Measurements from ENCODE around the gene MED12. TPM values are rescaled to one million over a fixed set of nuclear protein-coding genes. Genes with fewer than 3 reads are reported as not detected.
"Not testable (repeated sequence)": the region's sequence is repeated elsewhere in the genome, so short reads cannot be mapped to it uniquely, and the experiment has no call there.

Gene MED12
- total and polyA plus RNA-seq, 2 experiments from 2014 or later = 17.9 to 56.5 TPM

DNA sequence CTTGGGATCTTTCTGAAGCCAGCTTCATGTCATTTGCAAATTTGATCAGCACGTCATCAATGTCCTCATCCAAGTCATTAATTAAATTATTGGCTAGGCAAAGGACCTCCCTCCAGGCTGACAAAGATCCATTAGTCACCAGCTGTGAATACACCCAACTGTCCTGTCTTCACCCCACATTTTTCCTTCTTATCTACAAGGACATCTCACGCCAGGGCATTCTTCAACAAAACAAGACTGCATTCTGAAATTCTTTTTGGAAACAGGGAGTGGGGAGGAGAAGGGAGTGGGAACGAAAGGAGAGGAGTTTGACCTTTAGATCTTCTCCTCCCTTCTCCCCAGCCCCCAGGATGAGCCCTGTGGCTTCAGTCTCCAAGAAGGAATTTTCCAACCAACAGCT is 58.9 kb downstream of the MED12 start:
- TF ChIP-seq, protein P1, sequence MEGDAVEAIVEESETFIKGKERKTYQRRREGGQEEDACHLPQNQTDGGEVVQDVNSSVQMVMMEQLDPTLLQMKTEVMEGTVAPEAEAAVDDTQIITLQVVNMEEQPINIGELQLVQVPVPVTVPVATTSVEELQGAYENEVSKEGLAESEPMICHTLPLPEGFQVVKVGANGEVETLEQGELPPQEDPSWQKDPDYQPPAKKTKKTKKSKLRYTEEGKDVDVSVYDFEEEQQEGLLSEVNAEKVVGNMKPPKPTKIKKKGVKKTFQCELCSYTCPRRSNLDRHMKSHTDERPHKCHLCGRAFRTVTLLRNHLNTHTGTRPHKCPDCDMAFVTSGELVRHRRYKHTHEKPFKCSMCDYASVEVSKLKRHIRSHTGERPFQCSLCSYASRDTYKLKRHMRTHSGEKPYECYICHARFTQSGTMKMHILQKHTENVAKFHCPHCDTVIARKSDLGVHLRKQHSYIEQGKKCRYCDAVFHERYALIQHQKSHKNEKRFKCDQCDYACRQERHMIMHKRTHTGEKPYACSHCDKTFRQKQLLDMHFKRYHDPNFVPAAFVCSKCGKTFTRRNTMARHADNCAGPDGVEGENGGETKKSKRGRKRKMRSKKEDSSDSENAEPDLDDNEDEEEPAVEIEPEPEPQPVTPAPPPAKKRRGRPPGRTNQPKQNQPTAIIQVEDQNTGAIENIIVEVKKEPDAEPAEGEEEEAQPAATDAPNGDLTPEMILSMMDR (IDR thresholded peaks at IDR 0.05; ENCODE audit: low read depth, low read length) = no peak
- Histone ChIP-seq H3K4me3 (no peak overlapping the region), H3K4me1 (ENCODE audit: low read depth) (peaks cover 11% of the 10 kb centered on the region)

DNA sequence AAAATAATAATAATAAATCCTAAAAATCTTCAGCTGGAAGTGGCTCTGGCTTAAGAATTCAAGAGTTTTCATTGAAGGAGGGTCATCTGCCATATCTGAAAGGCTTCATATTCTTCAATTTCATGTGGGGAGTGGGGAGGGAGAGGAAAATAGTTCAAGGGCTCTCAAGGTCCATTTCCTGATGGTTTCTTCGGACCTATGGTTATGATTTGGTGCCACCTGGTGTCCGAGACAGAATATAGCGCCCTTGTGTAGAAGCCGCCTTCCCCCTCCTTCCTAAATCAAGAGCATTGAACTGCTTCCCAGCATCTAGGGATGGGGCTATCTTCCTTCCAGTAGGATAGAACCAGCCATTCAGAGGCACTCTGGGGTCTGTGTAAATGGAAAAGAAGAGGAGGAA is 60.5 kb downstream of the MED12 start:
- no peak overlapping the region for H3K4me3 ChIP-seq
- no peaks in the 10 kb centered on the region for H3K27me3 ChIP-seq
- peak; percentile 67 to 79 for DNase-seq (ENCODE audit: low read depth in 1 of 2, low spot score in 1 of 2)
- no peak overlapping the region for H3K27ac ChIP-seq
- no peaks in the 10 kb centered on the region for H3K36me3 ChIP-seq
- H3K9me3 ChIP-seq (ENCODE audit: low read depth) = no peaks in the 10 kb centered on the region
- TF ChIP-seq, protein P1 (IDR thresholded peaks at IDR 0.05; ENCODE audit: low read depth, low read length) = peak; percentile 49
- peaks cover 16% of the 10 kb centered on the region for H3K4me1 ChIP-seq (ENCODE audit: low read depth)

More for the DNA sequence above, 58.9 kb downstream of the MED12 start:
- no peak for DNase-seq (ENCODE audit: low read depth in 1 of 2, low spot score in 1 of 2)
- Histone ChIP-seq H3K27ac (peak overlapping the region; percentile 54), H3K27me3 (no peaks in the 10 kb centered on the region), H3K9me3 (ENCODE audit: low read depth) (no peaks in the 10 kb centered on the region), H3K36me3 (no peaks in the 10 kb centered on the region)

DNA sequence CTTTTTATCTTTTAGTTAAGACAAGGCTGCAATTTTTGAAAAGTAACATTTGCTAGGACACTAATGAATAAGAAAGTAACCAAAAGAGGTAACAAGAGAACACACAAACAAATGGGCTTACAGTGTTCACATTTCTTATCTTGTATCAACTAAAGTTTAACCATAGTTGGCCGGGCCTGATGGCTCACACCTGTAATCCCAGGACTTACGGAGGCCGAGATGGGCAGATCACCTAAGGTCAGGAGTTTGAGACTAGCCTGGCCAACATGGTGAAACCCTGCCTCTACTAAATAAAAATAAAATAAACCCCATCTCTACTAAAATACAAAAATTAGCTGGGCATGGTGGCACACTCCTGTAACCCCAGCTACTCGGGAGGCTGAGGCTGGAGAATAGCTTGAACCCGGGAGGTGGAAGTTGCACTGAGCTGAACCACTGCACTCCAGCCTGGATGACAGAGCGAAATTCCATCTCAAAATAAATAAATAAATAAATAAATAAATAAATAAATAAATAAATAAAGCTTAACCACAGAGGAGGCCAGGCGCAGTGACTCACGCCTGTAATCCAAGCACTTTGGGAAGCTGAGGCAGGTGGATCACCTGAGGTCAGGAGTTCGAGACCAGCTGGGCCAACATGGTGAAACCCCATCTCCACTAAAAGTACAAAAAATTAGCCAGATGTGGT is 62.3 kb downstream of the MED12 start:
- not testable (repeated sequence) for DNase-seq (ENCODE audit: low read depth in 1 of 2, low spot score in 1 of 2); H3K4me3 ChIP-seq; H3K36me3 ChIP-seq; H3K9me3 ChIP-seq (ENCODE audit: low read depth); H3K27me3 ChIP-seq
- H3K27ac ChIP-seq = peak overlapping the region; percentile 97
- peaks cover 16% of the 10 kb centered on the region for H3K4me1 ChIP-seq (ENCODE audit: low read depth)

DNA sequence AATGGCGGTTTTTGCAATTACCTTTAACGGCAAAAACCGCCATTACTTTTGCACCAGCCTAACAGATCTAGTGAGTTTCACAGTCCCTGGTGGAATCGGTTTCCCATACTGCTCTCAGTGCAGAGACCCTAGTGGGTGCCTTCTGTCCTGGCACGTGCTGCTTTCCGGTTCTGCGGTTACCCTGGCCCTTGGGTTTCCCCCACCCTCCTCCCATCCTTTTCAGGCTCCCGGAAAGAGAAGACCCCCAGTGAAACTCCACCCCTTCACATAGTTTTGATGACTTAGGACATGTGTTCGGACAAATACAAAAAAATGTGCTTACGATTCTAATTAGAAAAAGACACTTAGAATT is 63.1 kb downstream of the MED12 start:
- Histone ChIP-seq H3K27ac (peak overlapping the region; percentile 97), H3K36me3 (no peaks in the 10 kb centered on the region), H3K4me3 (peak overlapping the region; percentile 31), H3K9me3 (ENCODE audit: low read depth) (no peaks in the 10 kb centered on the region), H3K27me3 (no peaks in the 10 kb centered on the region), H3K4me1 (ENCODE audit: low read depth) (peaks cover 16% of the 10 kb centered on the region)
- peak in 1 of 2 donors; percentile 5 for DNase-seq (ENCODE audit: low read depth in 1 of 2, low spot score in 1 of 2)
- TF ChIP-seq, protein P1 (IDR thresholded peaks at IDR 0.05; ENCODE audit: low read depth, low read length) = no peak

DNA sequence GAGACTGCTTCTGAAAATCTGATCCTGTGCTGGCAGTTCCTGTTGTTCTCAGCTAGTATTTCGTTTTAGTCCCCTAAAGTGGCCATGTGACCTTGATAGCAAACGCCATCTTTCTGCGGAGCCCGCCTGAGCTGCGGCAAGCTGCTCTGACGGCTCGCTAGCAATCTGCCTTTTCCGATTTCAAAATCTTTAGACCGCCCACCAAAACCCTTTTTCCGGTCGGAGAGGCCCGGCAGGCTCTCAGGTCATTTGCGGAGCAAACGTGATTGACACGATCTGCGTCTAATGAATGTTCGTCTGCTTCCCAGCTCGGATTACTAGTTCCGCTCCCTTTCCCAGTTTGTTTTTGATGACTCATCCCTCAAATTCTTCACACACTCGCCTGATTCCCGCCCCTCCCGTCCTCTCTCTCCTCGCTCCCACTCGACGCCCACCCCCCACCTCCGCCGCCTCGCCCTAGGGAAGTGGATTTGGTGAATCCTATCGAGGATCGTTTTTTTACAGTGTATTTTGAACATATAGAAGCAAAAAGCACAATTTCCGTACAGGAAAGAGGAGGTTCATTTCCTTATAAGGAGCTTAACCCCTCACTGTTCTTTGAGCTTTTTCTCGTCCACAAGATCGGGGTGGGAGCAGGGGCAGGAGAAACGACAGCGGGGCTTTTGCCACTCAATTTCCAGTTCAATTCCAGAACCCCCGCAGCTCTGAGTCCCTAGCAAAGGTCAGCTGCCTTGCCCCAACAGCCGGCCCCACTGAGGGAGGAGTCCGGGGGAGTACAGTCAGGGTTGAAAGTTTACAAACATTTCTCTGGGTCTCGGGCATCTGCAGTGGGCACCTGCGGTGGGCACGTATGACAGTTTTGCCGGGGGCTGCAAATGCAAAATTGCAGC is 63.8 kb downstream of the MED12 start:
- H3K36me3 ChIP-seq = no peaks in the 10 kb centered on the region
- TF ChIP-seq, protein P1 (IDR thresholded peaks at IDR 0.05; ENCODE audit: low read depth, low read length) = no peak
- no peaks in the 10 kb centered on the region for H3K27me3 ChIP-seq
- H3K27ac ChIP-seq = peak overlapping the region; percentile 97
- H3K9me3 ChIP-seq (ENCODE audit: low read depth) = no peaks in the 10 kb centered on the region
- peak overlapping the region; percentile 31 for H3K4me3 ChIP-seq
- H3K4me1 ChIP-seq (ENCODE audit: low read depth) = peaks cover 16% of the 10 kb centered on the region
- DNase-seq (ENCODE audit: low read depth in 1 of 2, low spot score in 1 of 2) = peak; percentile 92 to 97

DNA sequence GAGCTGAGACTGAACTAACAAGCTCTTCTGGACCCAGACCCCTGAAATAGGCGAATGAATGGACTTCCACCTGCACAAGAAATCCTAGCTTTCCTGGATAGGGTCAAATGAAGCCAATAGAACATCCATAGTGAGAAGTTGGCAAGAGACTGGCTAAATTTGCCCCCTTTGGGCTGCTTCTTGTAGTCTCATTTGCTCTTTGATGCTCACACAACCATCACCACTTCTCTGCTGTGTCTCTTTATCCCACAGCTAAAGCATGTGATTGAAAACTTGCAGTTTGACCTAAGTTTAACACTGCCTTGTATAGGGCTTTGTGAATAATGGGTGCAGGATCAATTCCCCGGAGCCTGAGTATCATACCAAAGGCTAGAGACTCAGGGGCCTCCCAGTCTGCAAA is 64.5 kb downstream of the MED12 start:
- TF ChIP-seq, protein P1 (IDR thresholded peaks at IDR 0.05; ENCODE audit: low read depth, low read length) = no peak

More for the DNA sequence above, 64.5 kb downstream of the MED12 start:
- Histone ChIP-seq H3K4me3 (no peak overlapping the region), H3K27ac (peak overlapping the region; percentile 97), H3K9me3 (ENCODE audit: low read depth) (no peaks in the 10 kb centered on the region), H3K36me3 (no peaks in the 10 kb centered on the region), H3K27me3 (no peaks in the 10 kb centered on the region), H3K4me1 (ENCODE audit: low read depth) (peaks cover 16% of the 10 kb centered on the region)
- no peak for DNase-seq (ENCODE audit: low read depth in 1 of 2, low spot score in 1 of 2)
